Upper lobe of right lung (tissue), 1 donor: ENCODE measurements around the gene BBS10. TPM values are rescaled to one million over a fixed set of nuclear protein-coding genes. Genes with fewer than 3 reads are reported as not detected.
"Not testable (repeated sequence)": the region's sequence is repeated elsewhere in the genome, so short reads cannot be mapped to it uniquely, and the experiment has no call there.

Experiments used
- ATAC-seq: fragments of 200-7000 bp; cut with Tn5 transposase; one replicate; pipeline ENCODE4 v1.9.1; 2020; ENCODE audit warnings: mild to moderate bottlenecking, moderate library complexity
- DNase-seq: peaks from one replicate; pipeline ENCODE4 v3.0.0-alpha.2; 2020
- H3K27ac ChIP-seq: fragments of 200-600 bp; one replicate; pipeline ENCODE4 v1.8.0; 2022
- H3K27me3 ChIP-seq: fragments of 200-600 bp; one replicate; pipeline ENCODE4 v1.8.0; 2022; ENCODE audit warnings: mild to moderate bottlenecking
- H3K36me3 ChIP-seq: fragments of 200-600 bp; one replicate; pipeline ENCODE4 v1.8.0; 2022
- H3K4me1 ChIP-seq: fragments of 200-600 bp; one replicate; pipeline ENCODE4 v1.8.0; 2022
- H3K4me3 ChIP-seq: fragments of 200-600 bp; one replicate; pipeline ENCODE4 v1.8.0; 2022; ENCODE audit warnings: mild to moderate bottlenecking
- H3K9me3 ChIP-seq: fragments of 200-600 bp; one replicate; pipeline ENCODE4 v1.8.0; 2022
- CTCF ChIP-seq: fragments of 200-600 bp; IDR thresholded peaks from one replicate; pipeline ENCODE4 v1.8.0; 2022; ENCODE audit warnings: antibody characterized with exemption
- intact Hi-C: fragments of 100-400 bp; cut with DNase I; formaldehyde crosslinking; loops from one replicate; pipeline ENCODE4 v1.11.0; 2022
- total RNA-seq: library from RNA; stranded (reverse); fragmentation: NEBNext Ultra II Directional; extraction: Animal tissue kit (Norgen Biotek cat#: 25700); gene quantifications from one replicate; pipeline ENCODE4 v1.2.1, GENCODE V29; 2021
- donor health status: DM: no; HTN: yes; CAD: no; lungs with severe emphysema.

BBS10 gene
- total RNA-seq, 1 donor from 2014 or later: 14.5 TPM

GRCh38 chr12:76329606-76330005 is 18.6 kb downstream of the BBS10 start:
- no peak overlapping the region for H3K27ac ChIP-seq
- TF ChIP-seq CTCF: no peak
- DNase-seq: no peak

GRCh38 chr12:76329159-76329558 is 19.1 kb downstream of the BBS10 start:
- no peak for DNase-seq
- no peaks in the 10 kb centered on the region for H3K4me1 ChIP-seq
- TF ChIP-seq CTCF: no peak
- no peaks in the 10 kb centered on the region for H3K27me3 ChIP-seq
- H3K9me3 ChIP-seq: no peaks in the 10 kb centered on the region
- ATAC-seq: no peak
- H3K4me3 ChIP-seq: no peak overlapping the region
- H3K36me3 ChIP-seq: no peaks in the 10 kb centered on the region
- no peak overlapping the region for H3K27ac ChIP-seq
- intact Hi-C loops: no loop called here

More at GRCh38 chr12:76329606-76330005, 18.6 kb downstream of the BBS10 start:
- intact Hi-C loops: no loop called here
- H3K4me3 ChIP-seq: no peak overlapping the region
- no peaks in the 10 kb centered on the region for H3K36me3 ChIP-seq
- H3K9me3 ChIP-seq: no peaks in the 10 kb centered on the region
- ATAC-seq: no peak
- no peaks in the 10 kb centered on the region for H3K4me1 ChIP-seq
- H3K27me3 ChIP-seq: no peaks in the 10 kb centered on the region

GRCh38 chr12:76319595-76320319 is 28.5 kb downstream of the BBS10 start:
- H3K27ac ChIP-seq, H3K4me3 ChIP-seq, H3K27me3 ChIP-seq, H3K9me3 ChIP-seq, H3K4me1 ChIP-seq, ATAC-seq, H3K36me3 ChIP-seq, DNase-seq, intact Hi-C loops: not testable (repeated sequence)

GRCh38 chr12:76318773-76319594 is 29.2 kb downstream of the BBS10 start:
- no peak for TF ChIP-seq CTCF
- Histone ChIP-seq H3K9me3 (no peaks in the 10 kb centered on the region), H3K27ac (no peak overlapping the region), H3K27me3 (no peaks in the 10 kb centered on the region), H3K36me3 (no peaks in the 10 kb centered on the region), H3K4me1 (no peaks in the 10 kb centered on the region), H3K4me3 (no peak overlapping the region)
- intact Hi-C loops: no loop called here
- DNase-seq (no peak), ATAC-seq (no peak)

GRCh38 chr12:76317976-76318375 is 30.2 kb downstream of the BBS10 start:
- intact Hi-C loops: no loop called here
- Histone ChIP-seq H3K36me3 (no peaks in the 10 kb centered on the region), H3K4me3 (no peak overlapping the region), H3K4me1 (no peaks in the 10 kb centered on the region), H3K27me3 (no peaks in the 10 kb centered on the region), H3K9me3 (no peaks in the 10 kb centered on the region), H3K27ac (no peak overlapping the region)
- TF ChIP-seq CTCF: no peak
- no peak for DNase-seq
- ATAC-seq: no peak

- TF ChIP-seq CTCF: no peak
- Histone ChIP-seq H3K27me3 (no peaks in the 10 kb centered on the region), H3K4me1 (no peaks in the 10 kb centered on the region), H3K27ac (no peak overlapping the region), H3K36me3 (no peaks in the 10 kb centered on the region), H3K4me3 (no peak overlapping the region), H3K9me3 (no peaks in the 10 kb centered on the region)
- no peak for ATAC-seq
- intact Hi-C loops: no loop called here
- DNase-seq: no peak
Measured at GRCh38 chr12:76316468-76316867, 31.7 kb downstream of the BBS10 start.
